Caco-2 (cell line): ENCODE measurements around the gene ZNF609. TPM values are rescaled to one million over a fixed set of nuclear protein-coding genes. Genes with fewer than 3 reads are reported as not detected.

ENCODE experiments used
- BruUV-seq: library from RNA; stranded (reverse); fragments of 400-500 nt; replicated peaks from 2 replicates; lab custom pipeline; 2021; lab: Mats Ljungman, UMichigan
- CTCF ChIA-PET: fragments of 300-600 bp; sonication (Branson Sonifier 250); formaldehyde crosslinking; loops from one replicate; lab custom pipeline; 2022; ENCODE audit warnings: antibody characterized with exemption; lab: Charles Lee
- POLR2A ChIA-PET: fragments of 300-600 bp; sonication (Branson Sonifier 250); formaldehyde crosslinking; loops from one replicate; lab custom pipeline; 2022; ENCODE audit warnings: antibody characterized with exemption; lab: Charles Lee
- DNase-seq, 2 experiments: peaks; one replicate each; pipeline versions ENCODE4 v3.0.0 to v3.0.0-alpha.2; 2020 to 2022
- H3K27me3 ChIP-seq: replicated peaks from 2 replicates; pipeline ENCODE4 v1.6.0; 2011; ENCODE audit warnings: low read length; ENCODE audit not compliant: control insufficient read depth, insufficient read depth
- H3K36me3 ChIP-seq: 2 replicates; pipeline ENCODE4 v1.5.1; 2011; ENCODE audit warnings: low read length; ENCODE audit not compliant: control insufficient read depth, insufficient read depth
- H3K4me1 ChIP-seq: fragments of 250-450 bp; sonication (Bioruptor Pico); 2 replicates; pipeline ENCODE4 v1.5.1; 2020; ENCODE audit warnings: mild to moderate bottlenecking
- H3K4me3 ChIP-seq: 2 replicates; pipeline ENCODE4 v1.5.1; 2011; ENCODE audit warnings: low read depth, mild to moderate bottlenecking, control low read depth, low read length
- H3K9me3 ChIP-seq: fragments of 250-450 bp; sonication (Bioruptor Pico); 2 replicates; pipeline ENCODE4 v1.5.1; 2020; ENCODE audit warnings: mild to moderate bottlenecking, moderate library complexity
- H3K27ac Mint-ChIP-seq: one replicate; pipeline ENCODE4 v1.8.0; 2022; ENCODE audit warnings: mixed read lengths; ENCODE audit not compliant: unreplicated experiment
- H3K27me3 Mint-ChIP-seq: one replicate; pipeline ENCODE4 v1.8.0; 2022; ENCODE audit warnings: mixed read lengths; ENCODE audit not compliant: insufficient read depth, unreplicated experiment
- H3K36me3 Mint-ChIP-seq: one replicate; pipeline ENCODE4 v1.8.0; 2022; ENCODE audit warnings: mild to moderate bottlenecking, mixed read lengths; ENCODE audit not compliant: insufficient read depth, unreplicated experiment
- H3K4me1 Mint-ChIP-seq: one replicate; pipeline ENCODE4 v1.8.0; 2022; ENCODE audit warnings: low read depth, mixed read lengths; ENCODE audit not compliant: unreplicated experiment
- H3K4me3 Mint-ChIP-seq: one replicate; pipeline ENCODE4 v1.8.0; 2022; ENCODE audit warnings: mild to moderate bottlenecking, moderate library complexity, mixed read lengths; ENCODE audit not compliant: unreplicated experiment
- H3K9me3 Mint-ChIP-seq: one replicate; pipeline ENCODE4 v1.8.0; 2022; ENCODE audit warnings: mixed read lengths; ENCODE audit not compliant: unreplicated experiment
- CTCF ChIP-seq, 2 experiments: fragments of 200-600 bp in 1 of 2; IDR thresholded peaks; 1 replicate in 1 of 2; 2 replicates in 1 of 2; pipeline versions ENCODE4 v1.5.1 to v1.8.0; 2011 to 2022; ENCODE audit warnings: antibody characterized with exemption in 1 of 2, control low read depth in 1 of 2, inconsistent platforms in 1 of 2, low read depth in 1 of 2, low read length in 1 of 2, mild to moderate bottlenecking in 1 of 2, moderate library complexity in 1 of 2; ENCODE audit not compliant: insufficient read depth in 1 of 2, severe bottlenecking in 1 of 2, unreplicated experiment in 1 of 2
- intact Hi-C: fragments of 100-400 bp; cut with micrococcal nuclease; formaldehyde crosslinking; loops from one replicate; pipeline ENCODE4 v1.10.0; 2022; ENCODE audit not compliant: unreplicated experiment
- total RNA-seq: library from RNA; stranded (reverse); gene quantifications from 2 replicates; pipeline ENCODE4 v1.2.3, GENCODE V29; 2022

ZNF609 gene
- total RNA-seq, 1 experiment from 2014 or later, result 30.1 TPM

DNA sequence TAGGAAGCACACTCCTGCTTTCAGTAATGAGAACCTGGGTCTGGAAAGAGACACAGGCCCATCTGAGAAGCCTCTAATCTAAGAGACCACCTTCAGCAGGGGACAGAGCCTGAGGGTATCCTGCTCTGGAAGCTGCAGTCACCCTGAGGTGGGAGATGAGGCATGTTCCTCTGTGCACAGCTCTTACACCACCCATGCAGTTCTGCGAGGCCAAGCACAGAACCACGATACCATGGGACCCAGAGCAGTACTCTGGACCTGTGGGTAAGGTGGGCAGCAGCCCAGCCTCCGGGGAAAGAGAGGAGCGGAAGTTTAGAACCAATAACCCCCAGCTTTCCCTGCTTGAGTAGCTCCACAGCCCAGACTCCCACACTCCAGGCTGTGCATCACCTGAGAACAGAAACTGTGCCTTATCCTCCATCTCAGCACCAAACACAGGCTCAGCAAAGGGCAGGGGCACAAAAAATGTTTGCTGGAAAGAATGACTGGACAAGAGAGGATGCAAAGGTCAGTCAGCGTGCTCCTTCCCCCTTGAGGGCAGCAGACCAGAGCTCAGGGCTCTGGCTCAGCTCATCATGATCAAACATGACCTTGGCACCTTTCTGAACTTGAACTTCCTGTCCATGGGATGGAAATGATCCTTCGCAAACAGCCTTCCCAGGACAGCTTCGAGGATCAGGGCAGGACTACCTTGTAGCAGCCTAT, 271.9 kb downstream of the ZNF609 start:
- Mint-ChIP-seq H3K4me1 (no peaks in the 10 kb centered on the region), H3K36me3 (peaks cover 7% of the 10 kb centered on the region), H3K4me3 (no peak overlapping the region), H3K9me3 (no peaks in the 10 kb centered on the region), H3K27me3 (no peaks in the 10 kb centered on the region), H3K27ac (no peak overlapping the region)
- ChIA-PET CTCF (interaction anchor here (0.8 to 2.6 kb wide), 5 partner anchors 15 to 369 kb away, joined by 3 to 39 read pairs (median 3); no protein-coding TSS in a partner anchor), POLR2A (no interaction called here)
- no peak overlapping the region for H3K4me3 ChIP-seq
- H3K9me3 ChIP-seq, result no peaks in the 10 kb centered on the region
- no peaks in the 10 kb centered on the region for H3K4me1 ChIP-seq
- intact Hi-C loops, result no loop called here
- DNase-seq, result peak in 1 of 2 experiments; percentile 16
- TF ChIP-seq CTCF (IDR thresholded peaks at IDR 0.05; ENCODE audit: insufficient read depth in 1 of 2, low read depth in 1 of 2, low read length in 1 of 2, severe bottlenecking in 1 of 2, unreplicated experiment in 1 of 2), result no peak
- no peaks in the 10 kb centered on the region for H3K36me3 ChIP-seq
- BruUV-seq, result no TSS peak
- H3K27me3 ChIP-seq, result no peaks in the 10 kb centered on the region

Other genes starting within 250 kb of the ZNF609 start
- gene CSNK1G1, start 104.4 kb upstream of the ZNF609 start, total RNA-seq, result 11.5 and 17.5 TPM in 2 replicates
- gene PCLAF, start 79.1 kb upstream of the ZNF609 start, total RNA-seq, result 93.7 and 96.9 TPM in 2 replicates
- 24.1 and 26.2 TPM in 2 replicates for gene TRIP4, start 72.7 kb upstream of the ZNF609 start, total RNA-seq